Measurements from ENCODE around the gene ATRIP.
A peak's percentile ranks its signal among the peaks of the same experiment; 100 is the strongest.

The ATRIP gene

DNA sequence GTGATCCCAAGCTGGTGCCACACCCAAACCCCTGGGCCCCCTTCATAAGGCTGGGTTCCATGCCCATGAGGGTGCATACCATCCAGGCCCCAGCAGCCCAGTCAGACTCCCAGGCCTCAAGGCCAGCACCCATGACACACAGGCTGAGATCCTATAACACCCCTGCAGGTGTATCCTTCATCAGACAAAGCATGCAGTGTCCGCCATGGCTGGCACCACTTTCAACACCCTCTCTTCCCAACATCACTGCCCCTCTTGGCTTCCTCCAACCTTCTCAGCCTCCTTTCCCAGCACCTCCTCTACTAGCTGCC is 10.1 kb upstream of the ATRIP start:
- TF ChIP-seq CTCF (conservative IDR thresholded peaks at IDR 0.05) (0 out of 2 replicates have a peak, but pooled peaks have one; percentile 9), ZFX (IDR thresholded peaks at IDR 0.05) (no peak)
- H3K27ac ChIP-seq = no peak overlapping the region

GRCh38 chr3:48436855-48437254 is 9.7 kb upstream of the ATRIP start:
- TF ChIP-seq ZFX (IDR thresholded peaks at IDR 0.05) (no peak), CTCF (conservative IDR thresholded peaks at IDR 0.05) (no peak)

DNA sequence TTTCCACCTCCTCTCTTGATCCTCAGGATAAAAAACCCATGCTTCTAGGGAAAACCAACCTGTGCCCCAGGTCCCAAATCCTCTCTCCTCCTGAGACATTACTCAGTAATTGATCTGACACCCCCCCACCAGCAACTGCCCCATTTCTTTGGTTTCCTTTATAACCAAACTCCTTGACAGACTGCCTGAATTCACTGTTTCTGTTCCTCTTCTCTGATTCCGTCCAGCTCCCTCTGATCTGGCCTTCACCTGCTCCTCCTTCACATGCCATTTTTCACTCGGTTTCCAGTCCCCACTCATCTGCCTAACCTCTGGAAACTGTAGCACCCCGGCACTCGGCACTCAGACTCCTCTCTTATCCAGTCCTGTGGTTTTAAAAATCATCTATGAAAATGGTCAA is 8.7 kb upstream of the ATRIP start:
- TF ChIP-seq ZFX (IDR thresholded peaks at IDR 0.05) (no peak), CTCF (conservative IDR thresholded peaks at IDR 0.05) (no peak)
- H3K27ac ChIP-seq = no peak overlapping the region

More at GRCh38 chr3:48436855-48437254, 9.7 kb upstream of the ATRIP start:
- H3K27ac ChIP-seq = no peak overlapping the region

DNA sequence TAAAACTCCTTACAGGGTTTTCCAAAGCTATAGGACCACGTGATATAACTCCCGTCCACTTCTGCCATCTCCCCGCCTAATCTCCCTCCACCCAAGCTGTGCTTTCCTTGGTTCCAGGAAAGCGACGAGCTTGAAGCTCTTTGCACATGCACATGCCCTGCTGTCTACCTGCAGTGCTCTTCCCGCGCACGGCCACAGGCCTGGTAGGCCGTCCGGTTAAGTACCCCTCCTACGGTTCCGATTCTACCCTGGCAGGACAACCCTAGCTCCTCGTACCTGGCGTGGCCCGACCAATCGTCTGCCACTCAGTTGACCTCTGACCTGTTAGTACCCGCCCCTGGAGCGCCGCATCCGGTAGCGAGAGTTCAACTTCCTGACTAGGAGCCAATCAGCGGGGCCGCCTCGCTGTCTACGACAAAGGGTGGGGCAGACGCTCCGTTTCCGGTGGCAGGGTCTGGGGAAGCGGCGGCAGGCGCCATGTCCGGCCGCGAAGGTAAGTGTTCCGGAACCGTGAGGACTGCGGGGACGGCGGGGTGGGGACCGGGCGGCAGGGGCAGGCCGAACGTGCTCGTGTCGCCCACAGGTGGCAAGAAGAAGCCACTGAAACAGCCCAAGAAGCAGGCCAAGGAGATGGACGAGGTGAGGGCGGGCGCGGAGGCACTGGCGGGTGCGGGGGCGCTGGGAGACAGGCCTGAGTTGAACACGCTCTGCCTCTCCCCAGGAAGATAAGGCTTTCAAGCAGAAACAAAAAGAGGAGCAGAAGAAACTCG is 6.5 kb upstream of the ATRIP start, which contains the start of the genes CCDC51 and TMA7:
CCDC51 (minus strand) TSS at position 300 of the 770 bp plus-strand sequence. CDS start 4,991 bp downstream, outside the sequence.
TMA7 (plus strand) TSS at position 438 of the 770 bp plus-strand sequence; CDS start at position 478, 40 bp downstream.
- TF ChIP-seq ZFX (IDR thresholded peaks at IDR 0.05) = peak; percentile 38; the same call in 1 of the 2 replicates
- TF ChIP-seq CTCF (conservative IDR thresholded peaks at IDR 0.05) = no peak
- H3K27ac ChIP-seq = peak within 1 kb of the TSS; percentile 90

GRCh38 chr3:48440590-48440958 is 6.0 kb upstream of the ATRIP start:
- peak overlapping the region; percentile 90 for H3K27ac ChIP-seq
- TF ChIP-seq CTCF (conservative IDR thresholded peaks at IDR 0.05) (no peak), ZFX (IDR thresholded peaks at IDR 0.05) (no peak)

DNA sequence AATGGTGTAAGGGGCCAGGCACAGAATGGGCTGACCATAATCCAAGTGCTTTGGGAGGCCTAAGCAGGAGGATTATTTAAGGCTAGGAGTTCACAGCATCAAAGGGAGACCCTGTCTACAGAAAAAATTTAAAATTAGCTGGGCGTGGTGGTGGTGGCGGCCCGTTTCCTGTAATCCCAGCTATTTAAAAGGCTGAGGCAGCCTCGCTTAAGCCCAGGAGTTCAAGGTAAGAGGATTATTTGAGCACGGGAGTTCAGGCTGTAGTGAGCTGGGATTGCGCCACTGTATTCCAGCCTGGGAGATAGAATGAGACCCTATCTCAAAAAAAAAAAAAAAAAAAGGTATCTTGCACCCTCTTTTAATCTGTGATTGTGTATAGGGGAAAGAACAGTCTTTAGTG is 4.6 kb upstream of the ATRIP start:
- no peak overlapping the region for H3K27ac ChIP-seq
- TF ChIP-seq CTCF (conservative IDR thresholded peaks at IDR 0.05) (no peak), ZFX (IDR thresholded peaks at IDR 0.05) (no peak)

- TF ChIP-seq CTCF (conservative IDR thresholded peaks at IDR 0.05) (no peak), ZFX (IDR thresholded peaks at IDR 0.05) (no peak)
- peak overlapping the region; percentile 90 for H3K27ac ChIP-seq
Observed at GRCh38 chr3:48445277-48445882, 1.2 kb upstream of the ATRIP start.

Data from C4-2B (cell line).